Epithelial cell of alveolus of lung (primary cell): ENCODE data around the gene EDNRB. TPM values are rescaled to one million over a fixed set of nuclear protein-coding genes. Genes with fewer than 3 reads are reported as not detected.

ENCODE experiments used
- total RNA-seq: library from RNA; depleted of rRNA; stranded (reverse); fragments of >200 nt; gene quantifications from 2 replicates; pipeline ENCODE4 v1.2.1, GENCODE V29; 2015

The EDNRB gene
- total RNA-seq, result 10.2 and 29.1 TPM in 2 replicates

DNA sequence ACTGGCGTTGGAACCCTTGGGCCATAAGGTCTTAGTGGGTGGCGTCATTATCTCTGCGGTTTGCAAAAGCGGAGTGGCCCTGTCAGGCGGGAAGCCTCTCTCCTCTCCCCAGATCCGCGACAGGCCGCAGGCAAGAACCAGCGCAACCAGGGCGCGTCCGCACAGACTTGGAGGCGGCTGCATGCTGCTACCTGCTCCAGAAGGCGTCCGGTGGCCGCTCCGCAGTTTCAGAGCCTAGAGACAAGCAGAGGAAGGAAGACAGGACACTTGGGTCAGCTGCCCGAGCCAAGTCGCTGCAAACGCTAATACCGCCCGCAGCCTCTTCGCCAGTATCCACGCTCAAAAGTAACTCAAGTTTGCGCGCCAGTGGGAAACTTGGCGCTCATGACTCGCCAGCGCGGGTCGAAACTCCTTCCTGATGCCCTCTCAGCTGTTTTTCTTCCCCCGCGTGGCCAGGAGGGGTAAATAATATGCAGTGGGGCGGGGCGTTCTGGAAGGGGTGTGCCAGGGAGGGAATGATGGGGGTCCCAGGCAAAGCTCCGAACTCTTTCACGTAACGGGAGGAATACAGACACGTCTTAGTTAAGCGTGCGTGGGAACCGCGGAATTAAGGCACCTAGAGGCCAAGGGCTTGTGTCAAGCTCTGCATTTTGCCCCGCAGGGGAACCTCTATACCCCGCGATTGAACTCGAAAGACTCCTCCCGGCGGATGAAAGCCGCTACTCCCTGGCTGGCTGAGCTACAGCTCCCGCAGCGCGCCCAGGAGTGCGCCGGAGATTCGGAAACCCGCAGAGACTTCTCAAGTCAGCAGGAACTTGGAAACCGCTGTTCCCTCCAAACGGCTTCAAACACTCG lies at the start of gene EDNRB:
TSS of gene EDNRB (minus strand) at position 441 of the 855 bp plus-strand sequence. CDS start at position 183, 258 bp downstream.

Other genes starting within 250 kb of the EDNRB start
- 0.88 and 0.91 TPM in 2 replicates for gene SLAIN1, start 221.1 kb downstream of the EDNRB start, total RNA-seq